A549 (cell line): Measurements from ENCODE around the gene LLGL2. TPM values are rescaled to one million over a fixed set of nuclear protein-coding genes. Genes with fewer than 3 reads are reported as not detected.

Experiments used
- ATAC-seq, 2 experiments: fragments of 200-7000 bp in 1 of 2; fragments of >200 bp in 1 of 2; cut with Nextera tagmentation in 1 of 2; cut with Tn5 transposase in 1 of 2; 3 replicates each; pipeline versions ENCODE4 v1.8.0 to v1.9.1; 2018 to 2020; ENCODE audit warnings: mild to moderate bottlenecking in 1 of 2, moderate library complexity in 1 of 2
- CTCF ChIA-PET: fragments of 300-600 bp; sonication (Branson Sonifier 250); formaldehyde crosslinking; extraction: SDS; loops from one replicate; lab custom pipeline; 2021; ENCODE audit warnings: antibody characterized with exemption, inconsistent platforms; lab: Yijun Ruan, JAX
- POLR2A ChIA-PET: fragments of 350-600 bp; formaldehyde crosslinking; extraction: SDS; loops from one replicate; lab custom pipeline; 2021; ENCODE audit warnings: antibody characterized with exemption, inconsistent platforms; lab: Yijun Ruan, JAX
- DNase-seq, 2 experiments: peaks; one replicate each; pipeline versions ENCODE4 v3.0.0 to v3.0.0-alpha.2; 2011 to 2016; ENCODE audit warnings: low read depth in 1 of 2, low spot score in 1 of 2
- FAIRE-seq: peaks from 2 replicates; lab custom pipeline; 2011; peaks lifted over from hg19 to GRCh38; lab: Jason Lieb, UNC
- H3K27ac ChIP-seq, 2 experiments: fragments of >200 bp; sonication (Bioruptor Twin); formaldehyde crosslinking; 3 replicates each; pipeline ENCODE4 v1.5.1; 2016 to 2017
- H3K4me1 ChIP-seq: fragments of >200 bp; sonication (Bioruptor Twin); formaldehyde crosslinking; 3 replicates; pipeline ENCODE4 v1.6.1; 2016
- H3K4me2 ChIP-seq: fragments of >200 bp; sonication (Bioruptor Twin); formaldehyde crosslinking; 3 replicates; pipeline ENCODE4 v1.6.1; 2016
- H3K4me3 ChIP-seq: fragments of >200 bp; sonication (Bioruptor Twin); formaldehyde crosslinking; 3 replicates; pipeline ENCODE4 v1.5.1; 2016
- H3K9me3 ChIP-seq: fragments of >200 bp; sonication (Bioruptor Twin); formaldehyde crosslinking; 3 replicates; pipeline ENCODE4 v1.6.1; 2016
- CBX2 ChIP-seq: fragments of 200-600 bp; sonication (generic); IDR thresholded peaks from 2 replicates; pipeline ENCODE4 v1.6.1; 2016; ENCODE audit warnings: low read depth, mild to moderate bottlenecking, borderline replicate concordance
- CBX8 ChIP-seq: fragments of 200-600 bp; sonication (generic); IDR thresholded peaks from 2 replicates; pipeline ENCODE4 v1.6.1; 2016
- EP300 ChIP-seq, 2 experiments: fragments of >200 bp; sonication (Bioruptor Twin); formaldehyde crosslinking; IDR thresholded peaks; 2 replicates in 1 of 2; 3 replicates in 1 of 2; pipeline ENCODE4 v1.6.1; 2016 to 2017
- GATA3 ChIP-seq: IDR thresholded peaks from 2 replicates; pipeline ENCODE4 v1.6.1; 2012; ENCODE audit warnings: borderline replicate concordance
- HEYL ChIP-seq: fragments of 250-450 bp; sonication (Bioruptor Pico); IDR thresholded peaks from 2 replicates; pipeline ENCODE4 v1.8.0; 2021; ENCODE audit warnings: mild to moderate bottlenecking, moderate library complexity
- JUNB ChIP-seq: fragments of >200 bp; sonication (Bioruptor Twin); formaldehyde crosslinking; IDR thresholded peaks from 2 replicates; pipeline ENCODE4 v1.6.1; 2016
- NFE2L2 ChIP-seq: fragments of 150-350 bp; conservative IDR thresholded peaks from 2 replicates; pipeline ENCODE4 v1.6.1; 2014; ENCODE audit warnings: low read length
- PBX3 ChIP-seq: IDR thresholded peaks from 2 replicates; pipeline ENCODE4 v1.6.1; 2012
- POLR2AphosphoS2 ChIP-seq: conservative IDR thresholded peaks from 2 replicates; pipeline ENCODE4 v1.6.1; 2012; ENCODE audit warnings: low read length, improper control_type of control experiment, inconsistent platforms
- RCOR1 ChIP-seq: fragments of 150-350 bp; IDR thresholded peaks from 2 replicates; pipeline ENCODE4 v1.6.1; 2014; ENCODE audit warnings: antibody characterized with exemption, low read length, low read depth
- REST ChIP-seq: fragments of 200-600 bp; sonication (generic); IDR thresholded peaks from 2 replicates; pipeline ENCODE4 v1.6.1; 2016; ENCODE audit warnings: antibody characterized with exemption, mild to moderate bottlenecking, moderate library complexity
- RNF2 ChIP-seq: fragments of 200-600 bp; sonication (generic); IDR thresholded peaks from 2 replicates; pipeline ENCODE4 v1.6.1; 2016; ENCODE audit warnings: low read depth, mild to moderate bottlenecking, antibody characterized with exemption, moderate library complexity, borderline replicate concordance
- TFCP2L1 ChIP-seq: fragments of 250-450 bp; sonication (Bioruptor Pico); IDR thresholded peaks from 2 replicates; pipeline ENCODE4 v1.5.0; 2021; ENCODE audit warnings: mild to moderate bottlenecking
- TP53 ChIP-seq: fragments of 250-450 bp; sonication (Bioruptor Pico); IDR thresholded peaks from 2 replicates; pipeline ENCODE4 v1.5.0; 2021; ENCODE audit warnings: mild to moderate bottlenecking, moderate library complexity
- ZNF302 ChIP-seq: fragments of 250-450 bp; sonication (Bioruptor Pico); IDR thresholded peaks from 2 replicates; pipeline ENCODE4 v1.9.0; 2021; ENCODE audit warnings: inconsistent platforms, mild to moderate bottlenecking, moderate library complexity
- ZSCAN20 ChIP-seq: fragments of 250-450 bp; sonication (Bioruptor Pico); IDR thresholded peaks from 2 replicates; pipeline ENCODE4 v1.8.0; 2022; ENCODE audit warnings: mild to moderate bottlenecking, moderate library complexity
- WGBS: methylation state at CpG from one replicate; pipeline ENCODE4 v1.1.6; 2017; ENCODE audit errors: missing lambda C conversion rate; 5-methylcytosine and 5-hydroxymethylcytosine counted together
- polyA plus RNA-seq, 4 experiments: library from polyadenylated mRNA; depleted of rRNA in 3 of 4; stranded (reverse); fragments of >200 nt; fragmentation: RNase III in 1 of 4; extraction: RNeasy Plus Mini Kit Qiagen cat#74134 plus additional on column Dnase treatment in 1 of 4; gene quantifications; 2 replicates in 3 of 4; 3 replicates in 1 of 4; pipeline ENCODE4 v1.2.3, GENCODE V29; 2011 to 2017
- TF ChIP-seq, protein P1 (sequence below): fragments of 250-450 bp; sonication (Bioruptor Pico); IDR thresholded peaks from 2 replicates; pipeline ENCODE4 v1.5.0; 2020; ENCODE audit warnings: low read depth, mild to moderate bottlenecking, moderate library complexity
- TF ChIP-seq, protein P2 (sequence below): fragments of >200 bp; sonication (Bioruptor Twin); formaldehyde crosslinking; IDR thresholded peaks from 2 replicates; pipeline ENCODE4 v1.6.1; 2016

The LLGL2 gene
- polyA plus RNA-seq, 2 of the 4 experiments (the other 2 are of a cell fraction): 18.9 to 35.0 TPM

DNA sequence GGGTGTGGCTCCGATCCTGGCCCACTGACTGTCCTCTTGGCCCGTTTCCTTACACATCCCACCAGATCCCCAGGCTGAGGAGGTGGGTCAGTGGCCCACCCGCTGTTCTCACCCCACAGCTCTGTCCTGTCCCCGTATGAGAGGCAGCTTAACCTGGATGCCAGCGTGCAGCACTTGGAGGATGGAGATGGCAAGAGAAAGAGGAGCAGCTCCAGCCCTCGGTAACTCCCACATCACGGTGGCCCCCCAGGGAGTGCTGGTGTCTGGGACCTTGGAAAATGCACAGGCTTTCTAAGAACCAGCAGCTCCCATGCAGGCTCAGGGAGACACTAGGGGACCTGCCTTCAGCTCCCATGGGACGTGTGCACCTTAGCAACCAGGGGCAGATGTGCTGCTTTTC lies 4.2 kb upstream of the LLGL2 start:
- Histone ChIP-seq H3K9me3 (no peaks in the 10 kb centered on the region), H3K4me1 (peaks cover 20% of the 10 kb centered on the region), H3K27ac (no peak overlapping the region), H3K4me3 (no peak overlapping the region), H3K4me2 (no peak overlapping the region)
- ATAC-seq: no peak
- no peak for DNase-seq
- WGBS: 87% methylated on average over 8 of the region's 8 CpGs
- POLR2A ChIA-PET: interaction anchor here (0.7 kb wide), 1 partner anchor 19 kb away, joined by 5 read pairs; no protein-coding TSS in a partner anchor
- TF ChIP-seq GATA3 (no peak), POLR2AphosphoS2 (no peak), ZSCAN20 (CRISPR knock-in tag) (no peak), REST (no peak), CBX8 (no peak), RCOR1 (no peak)
- TF ChIP-seq, protein P1, sequence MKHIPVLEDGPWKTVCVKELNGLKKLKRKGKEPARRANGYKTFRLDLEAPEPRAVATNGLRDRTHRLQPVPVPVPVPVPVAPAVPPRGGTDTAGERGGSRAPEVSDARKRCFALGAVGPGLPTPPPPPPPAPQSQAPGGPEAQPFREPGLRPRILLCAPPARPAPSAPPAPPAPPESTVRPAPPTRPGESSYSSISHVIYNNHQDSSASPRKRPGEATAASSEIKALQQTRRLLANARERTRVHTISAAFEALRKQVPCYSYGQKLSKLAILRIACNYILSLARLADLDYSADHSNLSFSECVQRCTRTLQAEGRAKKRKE (CRISPR knock-in tag): no peak
- no peak for FAIRE-seq
- CTCF ChIA-PET: interaction anchor here (0.8 to 7.1 kb wide), 11 partner anchors 17 to 118 kb away, joined by 3 to 42 read pairs (median 3); partner anchors contain the start of gene SMIM5

DNA sequence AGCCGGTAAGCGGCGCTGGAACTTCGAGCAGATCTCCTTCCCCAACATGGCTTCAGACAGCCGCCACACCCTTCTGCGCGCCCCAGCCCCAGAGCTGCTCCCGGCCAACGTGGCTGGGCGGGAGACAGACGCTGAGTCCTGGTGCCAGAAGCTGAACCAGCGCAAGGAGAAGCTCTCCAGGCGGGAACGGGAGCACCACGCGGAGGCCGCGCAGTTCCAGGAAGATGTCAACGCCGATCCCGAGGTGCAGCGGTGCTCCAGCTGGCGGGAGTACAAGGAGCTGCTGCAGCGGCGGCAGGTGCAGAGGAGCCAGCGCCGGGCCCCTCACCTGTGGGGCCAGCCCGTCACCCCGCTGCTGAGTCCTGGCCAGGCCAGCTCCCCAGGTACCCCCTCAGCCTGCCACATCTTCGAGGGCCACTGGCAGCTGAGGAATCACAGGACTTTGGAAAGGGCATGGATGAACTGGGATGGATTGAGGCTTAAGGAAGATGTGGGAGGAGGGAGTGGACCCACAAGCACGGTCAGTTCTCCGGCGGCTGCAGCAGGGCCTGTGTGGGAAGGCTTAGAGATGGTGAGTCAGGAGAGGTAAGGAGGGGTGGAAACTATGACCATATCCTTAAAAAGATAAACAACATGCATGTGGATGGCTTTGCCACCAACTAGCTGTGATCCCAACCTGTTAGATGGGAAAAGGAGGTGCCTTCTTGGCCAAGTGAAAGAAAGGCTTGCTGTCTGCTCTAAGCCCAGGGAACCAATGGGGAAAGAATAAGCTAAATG lies 3.4 kb upstream of the LLGL2 start:
- Histone ChIP-seq H3K4me2 (no peak overlapping the region), H3K9me3 (no peaks in the 10 kb centered on the region), H3K27ac (no peak overlapping the region), H3K4me1 (peaks cover 28% of the 10 kb centered on the region), H3K4me3 (no peak overlapping the region)
- whole genome bisulfite sequencing: 88% methylated on average over 24 of the region's 33 CpGs
- ATAC-seq: no peak
- no peak for FAIRE-seq
- POLR2A ChIA-PET: no interaction called here
- CTCF ChIA-PET: interaction anchor here (0.9 to 7.1 kb wide), 11 partner anchors 17 to 118 kb away, joined by 3 to 42 read pairs (median 4); partner anchors contain the start of gene SMIM5
- DNase-seq: no peak
- no peak for TF ChIP-seq EP300 (IDR thresholded peaks at IDR 0.05)
- TF ChIP-seq TFCP2L1 (CRISPR knock-in tag): no peak
- TF ChIP-seq HEYL (CRISPR knock-in tag): no peak
- no peak for TF ChIP-seq RNF2
- no peak for TF ChIP-seq NFE2L2
- no peak for TF ChIP-seq PBX3
- TF ChIP-seq TP53 (CRISPR knock-in tag): no peak
- TF ChIP-seq JUNB: no peak
- TF ChIP-seq ZNF302 (CRISPR knock-in tag): no peak
- TF ChIP-seq ZSCAN20 (CRISPR knock-in tag): no peak
- TF ChIP-seq POLR2AphosphoS2: no peak
- TF ChIP-seq, protein P2, sequence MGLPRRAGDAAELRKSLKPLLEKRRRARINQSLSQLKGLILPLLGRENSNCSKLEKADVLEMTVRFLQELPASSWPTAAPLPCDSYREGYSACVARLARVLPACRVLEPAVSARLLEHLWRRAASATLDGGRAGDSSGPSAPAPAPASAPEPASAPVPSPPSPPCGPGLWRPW: no peak
- no peak for TF ChIP-seq CBX2
